ENCODE measurements around the gene AADAC.
"Not testable (repeated sequence)": the region's sequence is repeated elsewhere in the genome, so short reads cannot be mapped to it uniquely, and the experiment has no call there.

AADAC gene

GRCh38 chr3:151859233-151859673 lies 45.3 kb downstream of the AADAC start:
- DNase-seq (ENCODE audit: low spot score): no peak

GRCh38 chr3:151859905-151860304 lies 46.0 kb downstream of the AADAC start:
- no peak for DNase-seq (ENCODE audit: low spot score)

GRCh38 chr3:151863611-151864010 lies 49.7 kb downstream of the AADAC start:
- DNase-seq (ENCODE audit: low spot score): no peak

GRCh38 chr3:151864423-151865101 lies 50.6 kb downstream of the AADAC start:
- no peak for DNase-seq (ENCODE audit: low spot score)

GRCh38 chr3:151866711-151867410 lies 52.9 kb downstream of the AADAC start:
- DNase-seq (ENCODE audit: low spot score): no peak

GRCh38 chr3:151867666-151868065 lies 53.8 kb downstream of the AADAC start:
- DNase-seq (ENCODE audit: low spot score): no peak

GRCh38 chr3:151869181-151869580 lies 55.3 kb downstream of the AADAC start:
- DNase-seq (ENCODE audit: low spot score): no peak

GRCh38 chr3:151871639-151872468 lies 57.9 kb downstream of the AADAC start:
- DNase-seq (ENCODE audit: low spot score): no peak

- no peak for DNase-seq (ENCODE audit: low spot score)
These were observed 59.5 kb downstream of the AADAC start, which contains the start of gene SUCNR1 for GRCh38 chr3:151873398-151873797. TSS of gene SUCNR1 (plus strand) at chr3:151873643. CDS start at chr3:151879893, 6,250 bp downstream.

- not testable (repeated sequence) for DNase-seq (ENCODE audit: low spot score)
These were observed 60.2 kb downstream of the AADAC start for GRCh38 chr3:151874079-151874478.

GRCh38 chr3:151875759-151876158 lies 61.8 kb downstream of the AADAC start:
- DNase-seq (ENCODE audit: low spot score): no peak

GRCh38 chr3:151877269-151877668 lies 63.4 kb downstream of the AADAC start:
- DNase-seq (ENCODE audit: low spot score): no peak

All from left forelimb (tissue), 1 donor.